NT2/D1 (cell line): Measurements from ENCODE around the gene DMAC2.

Experiments used
- SUZ12 ChIP-seq: IDR thresholded peaks from 2 replicates; pipeline ENCODE4 v1.6.1; 2011; ENCODE audit not compliant: insufficient read length, insufficient read depth; ENCODE audit errors: extremely low read depth
- YY1 ChIP-seq: IDR thresholded peaks from 2 replicates; pipeline ENCODE4 v1.6.1; 2011; ENCODE audit not compliant: insufficient read length, insufficient read depth
- ZNF274 ChIP-seq: IDR thresholded peaks from 2 replicates; pipeline ENCODE4 v1.6.1; 2011; ENCODE audit warnings: mild to moderate bottlenecking, low read depth, low read length

DNA sequence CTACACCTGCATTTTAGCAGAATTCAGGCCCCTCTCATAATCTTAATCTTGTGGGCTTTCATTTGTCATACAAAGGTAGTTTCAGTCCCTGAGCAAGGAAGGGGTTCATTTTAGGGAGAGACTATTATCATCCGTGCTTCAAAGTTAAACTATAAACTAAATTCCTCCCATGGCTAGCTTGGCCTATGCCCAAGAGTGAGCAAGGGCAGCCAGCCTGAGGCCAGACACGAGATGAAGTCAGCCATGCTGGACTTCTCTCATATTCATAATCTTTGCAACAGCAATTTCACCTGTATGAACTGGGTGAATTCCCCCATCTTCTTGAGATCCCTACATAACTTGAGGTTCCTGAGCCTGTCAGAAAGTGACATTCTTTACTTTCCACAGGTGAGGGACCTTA lies 16.2 kb upstream of the DMAC2 start:
- TF ChIP-seq SUZ12 (no peak), YY1 (no peak), ZNF274 (no peak)
